Measurements from ENCODE around the gene CARMIL1. TPM values are rescaled to one million over a fixed set of nuclear protein-coding genes. Genes with fewer than 3 reads are reported as not detected.

Gene CARMIL1
- total and polyA plus RNA-seq, 4 experiments from 2014 or later, result 0.08 to 3.5 (median 2.4) TPM

GRCh38 chr6:25413207-25413905 is 134.2 kb downstream of the CARMIL1 start:
- Mint-ChIP-seq H3K4me1 (peaks cover 9 to 80% (median 21%) of the 10 kb centered on the region in 4 donors), H3K9me3 (no peaks in the 10 kb centered on the region), H3K36me3 (no peaks in the 10 kb centered on the region), H3K27ac (peak overlapping the region in 1 of 7 donors; percentile 46), H3K4me3 (peak overlapping the region in 3 of 8 donors; percentile 8 to 74 (median 72)), H3K27me3 (no peaks in the 10 kb centered on the region)
- Histone ChIP-seq H3K27me3 (ENCODE audit: insufficient read depth, low read length) (no peaks in the 10 kb centered on the region), H3K27ac (ENCODE audit: low read depth, low read length) (no peak overlapping the region), H3K36me3 (ENCODE audit: insufficient read depth, low read length) (no peaks in the 10 kb centered on the region), H3K4me1 (ENCODE audit: insufficient read depth, low read length) (peaks cover 16% of the 10 kb centered on the region), H3K9me3 (ENCODE audit: control insufficient read depth in 1 of 2, low read length in 2 of 2) (no peaks in the 10 kb centered on the region), H3K4me3 (ENCODE audit: low read length in 2 of 2) (no peak overlapping the region)
- ChIA-PET CTCF (ENCODE audit: partially characterized antibody) (interaction anchor here (0.9 to 1.1 kb wide), 2 partner anchors 60 to 76 kb away, joined by 3 to 4 read pairs; no protein-coding TSS in a partner anchor), POLR2A (ENCODE audit: partially characterized antibody) (interaction anchor here (1.8 kb wide), 1 partner anchor 8 kb away, joined by 8 read pairs; no protein-coding TSS in a partner anchor)
- DNase-seq, result no peak
- intact Hi-C loops (cut with micrococcal nuclease), result no loop called here

GRCh38 chr6:25414168-25414567 is 135.0 kb downstream of the CARMIL1 start:
- POLR2A ChIA-PET (ENCODE audit: partially characterized antibody), result interaction anchor here (1.8 kb wide), 1 partner anchor 9 kb away, joined by 8 read pairs; no protein-coding TSS in a partner anchor
- H3K4me1 ChIP-seq (ENCODE audit: insufficient read depth, low read length), result peaks cover 16% of the 10 kb centered on the region
- no peaks in the 10 kb centered on the region for H3K27me3 ChIP-seq (ENCODE audit: insufficient read depth, low read length)
- CTCF ChIA-PET (ENCODE audit: partially characterized antibody), result no interaction called here
- no peaks in the 10 kb centered on the region for H3K27me3 Mint-ChIP-seq
- no peaks in the 10 kb centered on the region for H3K36me3 Mint-ChIP-seq
- peak overlapping the region in 1 of 8 donors; percentile 74 for H3K4me3 Mint-ChIP-seq
- no peak overlapping the region for H3K4me3 ChIP-seq (ENCODE audit: low read length in 2 of 2)
- H3K4me1 Mint-ChIP-seq, result peaks cover 9 to 79% (median 20%) of the 10 kb centered on the region in 4 donors
- no peak overlapping the region for H3K27ac Mint-ChIP-seq
- no peaks in the 10 kb centered on the region for H3K9me3 Mint-ChIP-seq
- no peaks in the 10 kb centered on the region for H3K9me3 ChIP-seq (ENCODE audit: control insufficient read depth in 1 of 2, low read length in 2 of 2)
- H3K36me3 ChIP-seq (ENCODE audit: insufficient read depth, low read length), result no peaks in the 10 kb centered on the region
- no peak overlapping the region for H3K27ac ChIP-seq (ENCODE audit: low read depth, low read length)
- DNase-seq, result no peak
- intact Hi-C loops (cut with micrococcal nuclease), result no loop called here

- no peaks in the 10 kb centered on the region for H3K36me3 ChIP-seq (ENCODE audit: insufficient read depth, low read length)
- Mint-ChIP-seq H3K4me1 (peaks cover 9 to 73% (median 21%) of the 10 kb centered on the region in 4 donors), H3K9me3 (no peaks in the 10 kb centered on the region), H3K4me3 (no peak overlapping the region), H3K27ac (peak overlapping the region in 1 of 7 donors; percentile 31), H3K36me3 (no peaks in the 10 kb centered on the region), H3K27me3 (no peaks in the 10 kb centered on the region)
- no peak overlapping the region for H3K27ac ChIP-seq (ENCODE audit: low read depth, low read length)
- CTCF ChIA-PET (ENCODE audit: partially characterized antibody), result no interaction called here
- intact Hi-C loops (cut with micrococcal nuclease), result no loop called here
- peaks cover 16% of the 10 kb centered on the region for H3K4me1 ChIP-seq (ENCODE audit: insufficient read depth, low read length)
- H3K9me3 ChIP-seq (ENCODE audit: control insufficient read depth in 1 of 2, low read length in 2 of 2), result no peaks in the 10 kb centered on the region
- POLR2A ChIA-PET (ENCODE audit: partially characterized antibody), result interaction anchor here (1.8 kb wide), 1 partner anchor 9 kb away, joined by 8 read pairs; no protein-coding TSS in a partner anchor
- no peak overlapping the region for H3K4me3 ChIP-seq (ENCODE audit: low read length in 2 of 2)
- no peak for DNase-seq
- H3K27me3 ChIP-seq (ENCODE audit: insufficient read depth, low read length), result no peaks in the 10 kb centered on the region
These were observed 135.6 kb downstream of the CARMIL1 start for GRCh38 chr6:25414755-25415154.

- Histone ChIP-seq H3K4me3 (ENCODE audit: low read length in 2 of 2) (no peak overlapping the region), H3K9me3 (ENCODE audit: control insufficient read depth in 1 of 2, low read length in 2 of 2) (no peaks in the 10 kb centered on the region), H3K36me3 (ENCODE audit: insufficient read depth, low read length) (no peaks in the 10 kb centered on the region), H3K4me1 (ENCODE audit: insufficient read depth, low read length) (peaks cover 15% of the 10 kb centered on the region), H3K27me3 (ENCODE audit: insufficient read depth, low read length) (no peaks in the 10 kb centered on the region), H3K27ac (ENCODE audit: low read depth, low read length) (no peak overlapping the region)
- H3K4me1 Mint-ChIP-seq, result peaks cover 6 to 68% (median 18%) of the 10 kb centered on the region in 4 donors
- ChIA-PET POLR2A (ENCODE audit: partially characterized antibody) (interaction anchor here (1.8 kb wide), 1 partner anchor 10 kb away, joined by 8 read pairs; no protein-coding TSS in a partner anchor), CTCF (ENCODE audit: partially characterized antibody) (no interaction called here)
- H3K27ac Mint-ChIP-seq, result no peak overlapping the region
- DNase-seq, result no peak
- no peak overlapping the region for H3K4me3 Mint-ChIP-seq
- no peaks in the 10 kb centered on the region for H3K27me3 Mint-ChIP-seq
- intact Hi-C loops (cut with micrococcal nuclease), result no loop called here
- H3K36me3 Mint-ChIP-seq, result peaks cover 0 to 4% of the 10 kb centered on the region in 2 donors
- no peaks in the 10 kb centered on the region for H3K9me3 Mint-ChIP-seq
These were observed 136.1 kb downstream of the CARMIL1 start for GRCh38 chr6:25415274-25415673.

- Histone ChIP-seq H3K27ac (ENCODE audit: low read depth, low read length) (no peak overlapping the region), H3K4me3 (ENCODE audit: low read length in 2 of 2) (no peak overlapping the region), H3K36me3 (ENCODE audit: insufficient read depth, low read length) (no peaks in the 10 kb centered on the region), H3K9me3 (ENCODE audit: control insufficient read depth in 1 of 2, low read length in 2 of 2) (no peaks in the 10 kb centered on the region), H3K27me3 (ENCODE audit: insufficient read depth, low read length) (no peaks in the 10 kb centered on the region), H3K4me1 (ENCODE audit: insufficient read depth, low read length) (peaks cover 12% of the 10 kb centered on the region)
- POLR2A ChIA-PET (ENCODE audit: partially characterized antibody), result no interaction called here
- H3K27ac Mint-ChIP-seq, result peak overlapping the region in 2 of 7 donors; percentile 18 to 71
- DNase-seq, result no peak
- H3K27me3 Mint-ChIP-seq, result no peaks in the 10 kb centered on the region
- no peak overlapping the region for H3K4me3 Mint-ChIP-seq
- H3K36me3 Mint-ChIP-seq, result peaks cover 0 to 8% of the 10 kb centered on the region in 2 donors
- no peaks in the 10 kb centered on the region for H3K9me3 Mint-ChIP-seq
- CTCF ChIA-PET (ENCODE audit: partially characterized antibody), result no interaction called here
- intact Hi-C loops (cut with micrococcal nuclease), result no loop called here
- peaks cover 5 to 66% (median 16%) of the 10 kb centered on the region in 4 donors for H3K4me1 Mint-ChIP-seq
These were observed 136.5 kb downstream of the CARMIL1 start for GRCh38 chr6:25415701-25416100.

GRCh38 chr6:25417046-25417605 is 138.0 kb downstream of the CARMIL1 start:
- no peaks in the 10 kb centered on the region for H3K27me3 ChIP-seq (ENCODE audit: insufficient read depth, low read length)
- peaks cover 0 to 8% of the 10 kb centered on the region in 2 donors for H3K36me3 Mint-ChIP-seq
- H3K9me3 Mint-ChIP-seq, result no peaks in the 10 kb centered on the region
- peaks cover 12% of the 10 kb centered on the region for H3K4me1 ChIP-seq (ENCODE audit: insufficient read depth, low read length)
- H3K4me3 Mint-ChIP-seq, result no peak overlapping the region
- H3K36me3 ChIP-seq (ENCODE audit: insufficient read depth, low read length), result no peaks in the 10 kb centered on the region
- H3K27me3 Mint-ChIP-seq, result no peaks in the 10 kb centered on the region
- DNase-seq, result no peak
- intact Hi-C loops (cut with micrococcal nuclease), result no loop called here
- H3K4me1 Mint-ChIP-seq, result peaks cover 2 to 58% (median 12%) of the 10 kb centered on the region in 4 donors
- H3K27ac Mint-ChIP-seq, result peak overlapping the region in 1 of 7 donors; percentile 1
- no peaks in the 10 kb centered on the region for H3K9me3 ChIP-seq (ENCODE audit: control insufficient read depth in 1 of 2, low read length in 2 of 2)
- CTCF ChIA-PET (ENCODE audit: partially characterized antibody), result no interaction called here
- H3K27ac ChIP-seq (ENCODE audit: low read depth, low read length), result no peak overlapping the region
- no peak overlapping the region for H3K4me3 ChIP-seq (ENCODE audit: low read length in 2 of 2)
- POLR2A ChIA-PET (ENCODE audit: partially characterized antibody), result no interaction called here

- ChIA-PET CTCF (ENCODE audit: partially characterized antibody) (interaction anchor here (1.1 kb wide), 1 partner anchor 13 kb away, joined by 3 read pairs; no protein-coding TSS in a partner anchor), POLR2A (ENCODE audit: partially characterized antibody) (no interaction called here)
- H3K4me3 Mint-ChIP-seq, result no peak overlapping the region
These were observed 139.4 kb downstream of the CARMIL1 start for GRCh38 chr6:25418454-25419052.

More at GRCh38 chr6:25418454-25419052, 139.4 kb downstream of the CARMIL1 start:
- Histone ChIP-seq H3K9me3 (ENCODE audit: control insufficient read depth in 1 of 2, low read length in 2 of 2) (no peaks in the 10 kb centered on the region), H3K36me3 (ENCODE audit: insufficient read depth, low read length) (no peaks in the 10 kb centered on the region), H3K4me1 (ENCODE audit: insufficient read depth, low read length) (peaks cover under 1% of the 10 kb centered on the region), H3K27ac (ENCODE audit: low read depth, low read length) (no peak overlapping the region), H3K4me3 (ENCODE audit: low read length in 2 of 2) (no peak overlapping the region), H3K27me3 (ENCODE audit: insufficient read depth, low read length) (no peaks in the 10 kb centered on the region)
- Mint-ChIP-seq H3K4me1 (peaks cover 0 to 48% (median 5%) of the 10 kb centered on the region in 4 donors), H3K27me3 (no peaks in the 10 kb centered on the region), H3K27ac (peak overlapping the region in 1 of 7 donors; percentile 32), H3K36me3 (peaks cover 0 to 8% of the 10 kb centered on the region in 2 donors), H3K9me3 (no peaks in the 10 kb centered on the region)
- intact Hi-C loops (cut with micrococcal nuclease), result no loop called here
- DNase-seq, result no peak
